Embryonic facial prominence (tissue), 1 donor: ENCODE data around the gene F12.
"Not testable (repeated sequence)": the region's sequence is repeated elsewhere in the genome, so short reads cannot be mapped to it uniquely, and the experiment has no call there.

Source experiments
- DNase-seq: peaks from one replicate; pipeline ENCODE4 v3.0.0-alpha.2; 2016; ENCODE audit errors: extremely low spot score

The F12 gene

GRCh38 chr5:177388521-177389052, 20.8 kb downstream of the F12 start:
- DNase-seq: no peak

GRCh38 chr5:177387405-177387804, 22.0 kb downstream of the F12 start:
- no peak for DNase-seq

GRCh38 chr5:177386542-177386941, 22.8 kb downstream of the F12 start:
- no peak for DNase-seq

- DNase-seq: no peak
Measured at GRCh38 chr5:177385720-177386119, 23.6 kb downstream of the F12 start.

- DNase-seq: no peak
Measured at GRCh38 chr5:177384134-177384533, 25.2 kb downstream of the F12 start, which contains the start of gene SLC34A1. TSS of gene SLC34A1 (plus strand) at chr5:177384434. CDS start at chr5:177385742, 1,308 bp downstream.

GRCh38 chr5:177383181-177383580, 26.2 kb downstream of the F12 start:
- no peak for DNase-seq

GRCh38 chr5:177382423-177383029, 26.8 kb downstream of the F12 start:
- no peak for DNase-seq

- no peak for DNase-seq
Measured at GRCh38 chr5:177380805-177381126, 28.6 kb downstream of the F12 start.

GRCh38 chr5:177378884-177379883, 30.2 kb downstream of the F12 start:
- no peak for DNase-seq

GRCh38 chr5:177377851-177378776, 31.2 kb downstream of the F12 start:
- no peak for DNase-seq

- DNase-seq: no peak
Measured at GRCh38 chr5:177376107-177376506, 33.3 kb downstream of the F12 start.

GRCh38 chr5:177375516-177375915, 33.8 kb downstream of the F12 start:
- not testable (repeated sequence) for DNase-seq

- no peak for DNase-seq
Measured at GRCh38 chr5:177374211-177374610, 35.2 kb downstream of the F12 start.

GRCh38 chr5:177373806-177374205, 35.6 kb downstream of the F12 start:
- DNase-seq: no peak

GRCh38 chr5:177372910-177373309, 36.5 kb downstream of the F12 start:
- no peak for DNase-seq

- no peak for DNase-seq
Measured at GRCh38 chr5:177372034-177372896, 37.1 kb downstream of the F12 start.

- DNase-seq: no peak
Measured at GRCh38 chr5:177371120-177372033, 38.0 kb downstream of the F12 start.

- DNase-seq: peak; percentile 53
Measured at GRCh38 chr5:177370488-177371119, 38.8 kb downstream of the F12 start.
